ENCODE results near the gene MPZL3.

The MPZL3 gene

GRCh38 chr11:118290923-118291322 is 38.8 kb upstream of the MPZL3 start:
- FAIRE-seq: no peak
- TF ChIP-seq CTCF (IDR thresholded peaks at IDR 0.05; ENCODE audit: insufficient read depth, missing control alignments): peak; percentile 29
- DNase-seq (ENCODE audit: insufficient read length, low spot score): no peak

GRCh38 chr11:118289401-118289800 is 37.2 kb upstream of the MPZL3 start:
- FAIRE-seq (no peak), DNase-seq (ENCODE audit: insufficient read length, low spot score) (no peak)
- no peak for TF ChIP-seq CTCF (IDR thresholded peaks at IDR 0.05; ENCODE audit: insufficient read depth, missing control alignments)

GRCh38 chr11:118287006-118287405 is 34.8 kb upstream of the MPZL3 start:
- TF ChIP-seq CTCF (IDR thresholded peaks at IDR 0.05; ENCODE audit: insufficient read depth, missing control alignments): no peak
- DNase-seq (ENCODE audit: insufficient read length, low spot score) (no peak), FAIRE-seq (no peak)

- FAIRE-seq (no peak), DNase-seq (ENCODE audit: insufficient read length, low spot score) (no peak)
- no peak for TF ChIP-seq CTCF (IDR thresholded peaks at IDR 0.05; ENCODE audit: insufficient read depth, missing control alignments)
Measured at GRCh38 chr11:118286545-118286944, 34.4 kb upstream of the MPZL3 start.

GRCh38 chr11:118283756-118284350 is 31.7 kb upstream of the MPZL3 start:
- TF ChIP-seq CTCF (IDR thresholded peaks at IDR 0.05; ENCODE audit: insufficient read depth, missing control alignments): no peak
- FAIRE-seq: no peak
- DNase-seq (ENCODE audit: insufficient read length, low spot score): no peak

- no peak for DNase-seq (ENCODE audit: insufficient read length, low spot score)
- no peak for TF ChIP-seq CTCF (IDR thresholded peaks at IDR 0.05; ENCODE audit: insufficient read depth, missing control alignments)
- no peak for FAIRE-seq
Measured at GRCh38 chr11:118283037-118283636, 31.0 kb upstream of the MPZL3 start.

- FAIRE-seq (no peak), DNase-seq (ENCODE audit: insufficient read length, low spot score) (no peak)
- no peak for TF ChIP-seq CTCF (IDR thresholded peaks at IDR 0.05; ENCODE audit: insufficient read depth, missing control alignments)
Measured at GRCh38 chr11:118282606-118283005, 30.4 kb upstream of the MPZL3 start.

Data from D721Med (cell line).